ENCODE data around the gene MT1E.
A peak's percentile ranks its signal among the peaks of the same experiment; 100 is the strongest.

The MT1E gene

DNA sequence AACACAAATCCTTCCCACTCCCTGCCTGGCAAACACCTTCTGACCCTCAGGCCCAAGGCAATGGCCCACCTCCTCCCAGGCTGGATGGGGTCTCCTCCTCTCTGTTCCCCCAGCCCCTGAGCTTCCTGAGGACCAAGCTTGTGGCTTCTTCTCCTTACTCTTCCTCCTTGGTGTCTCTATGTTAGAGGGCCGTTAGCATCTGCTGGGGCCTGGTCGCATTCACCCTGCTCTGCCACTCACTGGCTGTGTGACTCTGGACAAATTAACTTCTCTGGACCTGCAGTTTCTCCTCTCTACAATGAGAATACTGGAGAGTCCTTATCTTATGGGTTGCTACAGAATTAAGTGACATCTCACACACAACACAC, 17.9 kb upstream of the MT1E start:
- peak overlapping the region; percentile 91 to 93 for H3K27ac ChIP-seq
- no peak for TF ChIP-seq CTCF (IDR thresholded peaks at IDR 0.05)
- no peak for DNase-seq (ENCODE audit: low spot score)
- H3K4me3 ChIP-seq: peak overlapping the region; percentile 82

DNA sequence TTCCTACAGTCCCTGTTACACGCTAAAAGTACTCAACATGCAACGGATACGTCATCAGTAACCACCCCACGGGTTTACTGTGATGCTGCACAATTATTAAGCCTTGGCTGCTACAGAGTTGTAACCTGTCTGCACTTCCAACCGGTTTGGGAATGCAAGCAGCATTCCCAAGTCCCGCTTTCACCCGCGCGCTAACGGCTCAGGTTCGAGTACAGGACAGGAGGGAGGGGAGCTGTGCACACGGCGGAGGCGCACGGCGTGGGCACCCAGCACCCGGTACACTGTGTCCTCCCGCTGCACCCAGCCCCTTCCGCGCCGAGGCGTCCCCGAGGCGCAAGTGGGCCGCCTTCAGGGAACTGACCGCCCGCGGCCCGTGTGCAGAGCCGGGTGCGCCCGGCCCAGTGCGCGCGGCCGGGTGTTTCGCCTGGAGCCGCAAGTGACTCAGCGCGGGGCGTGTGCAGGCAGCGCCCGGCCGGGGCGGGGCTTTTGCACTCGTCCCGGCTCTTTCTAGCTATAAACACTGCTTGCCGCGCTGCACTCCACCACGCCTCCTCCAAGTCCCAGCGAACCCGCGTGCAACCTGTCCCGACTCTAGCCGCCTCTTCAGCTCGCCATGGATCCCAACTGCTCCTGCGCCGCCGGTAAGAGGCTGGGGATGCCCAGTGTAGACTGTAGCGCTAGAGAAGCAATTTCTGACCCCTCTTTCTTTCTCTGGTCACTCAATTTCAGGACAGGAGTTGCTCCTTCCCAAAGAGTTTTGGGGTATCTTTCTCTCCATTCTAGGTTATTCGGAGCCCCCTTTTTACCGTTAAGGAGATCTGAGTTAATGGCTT, 17.3 kb upstream of the MT1E start, which contains the start of gene MT2A:
Gene MT2A, plus strand, starts transcription at position 542 of the 833 bp plus-strand sequence. Its CDS starts 72 bp downstream, at position 614.
- TF ChIP-seq CTCF (IDR thresholded peaks at IDR 0.05): no peak
- peak; percentile 97 for DNase-seq (ENCODE audit: low spot score)
- H3K27ac ChIP-seq: peak within 1 kb of the TSS; percentile 91 to 93
- peak within 1 kb of the TSS; percentile 82 for H3K4me3 ChIP-seq

GRCh38 chr16:56608876-56609462, 16.6 kb upstream of the MT1E start:
- Histone ChIP-seq H3K4me3 (peak overlapping the region; percentile 82), H3K27ac (peak overlapping the region; percentile 91 to 93)
- no peak for TF ChIP-seq CTCF (IDR thresholded peaks at IDR 0.05)
- DNase-seq (ENCODE audit: low spot score): no peak

GRCh38 chr16:56609463-56609921, 16.1 kb upstream of the MT1E start:
- DNase-seq (ENCODE audit: low spot score): no peak
- TF ChIP-seq CTCF (IDR thresholded peaks at IDR 0.05): no peak
- Histone ChIP-seq H3K4me3 (peak overlapping the region; percentile 82), H3K27ac (peak overlapping the region; percentile 91 to 93)

GRCh38 chr16:56610017-56610608, 15.5 kb upstream of the MT1E start:
- DNase-seq (ENCODE audit: low spot score): peak; percentile 89
- TF ChIP-seq CTCF (IDR thresholded peaks at IDR 0.05): no peak
- Histone ChIP-seq H3K4me3 (peak overlapping the region; percentile 82), H3K27ac (peak overlapping the region; percentile 91 to 93)

- TF ChIP-seq CTCF (IDR thresholded peaks at IDR 0.05): no peak
- Histone ChIP-seq H3K27ac (peak overlapping the region; percentile 91 to 93), H3K4me3 (peak overlapping the region; percentile 82)
- peak; percentile 76 for DNase-seq (ENCODE audit: low spot score)
Observed at GRCh38 chr16:56610609-56611111, 14.9 kb upstream of the MT1E start.

Data from coronary artery (tissue), 2 donors.